ENCODE measurements around the gene C10orf90.

Gene C10orf90

DNA sequence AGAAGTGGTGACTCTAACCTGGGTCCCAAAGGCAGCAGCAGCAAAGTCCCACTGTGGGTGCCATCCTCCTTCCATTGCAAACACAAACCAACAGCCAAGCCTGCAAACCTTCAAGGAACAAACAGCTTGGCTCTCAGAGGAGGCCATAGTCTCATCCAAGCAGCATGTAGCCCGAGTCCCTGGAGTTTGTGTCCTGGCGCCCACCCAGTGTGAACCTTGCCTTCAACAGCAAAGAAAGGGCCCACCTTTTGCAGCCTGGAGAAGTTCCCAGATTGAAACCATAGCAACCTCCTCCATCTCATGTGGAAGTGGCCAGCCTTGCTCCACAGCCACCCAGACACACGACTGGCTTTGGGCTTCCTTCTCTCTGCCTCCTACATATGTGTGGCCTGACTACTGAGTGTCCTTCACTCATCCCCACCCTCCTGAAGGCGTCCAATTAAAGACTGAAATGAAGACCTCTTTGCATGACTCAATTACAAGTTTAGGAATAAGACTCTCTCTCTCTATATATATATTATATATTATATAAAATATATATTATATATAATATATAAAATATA, 106.1 kb downstream of the C10orf90 start:
- Histone ChIP-seq H3K79me2 (ENCODE audit: insufficient read depth, low read depth) (no peaks in the 10 kb centered on the region), H3K27me3 (ENCODE audit: insufficient read depth, low read depth) (no peaks in the 10 kb centered on the region), H3K4me2 (no peak overlapping the region), H3K36me3 (ENCODE audit: insufficient read depth) (no peaks in the 10 kb centered on the region), H4K20me1 (ENCODE audit: insufficient read depth) (no peaks in the 10 kb centered on the region), H3K4me1 (ENCODE audit: low read depth, poor library complexity, severe bottlenecking) (no peaks in the 10 kb centered on the region), H3K4me3 (IDR thresholded peaks at IDR 0.05; ENCODE audit: insufficient read depth, low read depth, low read length) (no peak overlapping the region), H3K27ac (no peak overlapping the region), H2AFZ (ENCODE audit: low read depth) (no peak overlapping the region), H3K9ac (no peak overlapping the region)
- TF ChIP-seq, protein P1, sequence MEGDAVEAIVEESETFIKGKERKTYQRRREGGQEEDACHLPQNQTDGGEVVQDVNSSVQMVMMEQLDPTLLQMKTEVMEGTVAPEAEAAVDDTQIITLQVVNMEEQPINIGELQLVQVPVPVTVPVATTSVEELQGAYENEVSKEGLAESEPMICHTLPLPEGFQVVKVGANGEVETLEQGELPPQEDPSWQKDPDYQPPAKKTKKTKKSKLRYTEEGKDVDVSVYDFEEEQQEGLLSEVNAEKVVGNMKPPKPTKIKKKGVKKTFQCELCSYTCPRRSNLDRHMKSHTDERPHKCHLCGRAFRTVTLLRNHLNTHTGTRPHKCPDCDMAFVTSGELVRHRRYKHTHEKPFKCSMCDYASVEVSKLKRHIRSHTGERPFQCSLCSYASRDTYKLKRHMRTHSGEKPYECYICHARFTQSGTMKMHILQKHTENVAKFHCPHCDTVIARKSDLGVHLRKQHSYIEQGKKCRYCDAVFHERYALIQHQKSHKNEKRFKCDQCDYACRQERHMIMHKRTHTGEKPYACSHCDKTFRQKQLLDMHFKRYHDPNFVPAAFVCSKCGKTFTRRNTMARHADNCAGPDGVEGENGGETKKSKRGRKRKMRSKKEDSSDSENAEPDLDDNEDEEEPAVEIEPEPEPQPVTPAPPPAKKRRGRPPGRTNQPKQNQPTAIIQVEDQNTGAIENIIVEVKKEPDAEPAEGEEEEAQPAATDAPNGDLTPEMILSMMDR (conservative IDR thresholded peaks at IDR 0.05; ENCODE audit: low read depth, low read length): no peak

GRCh38 chr10:126563361-126563760, 107.1 kb downstream of the C10orf90 start:
- Histone ChIP-seq H3K79me2 (ENCODE audit: insufficient read depth, low read depth) (no peaks in the 10 kb centered on the region), H3K4me2 (no peak overlapping the region), H3K4me3 (IDR thresholded peaks at IDR 0.05; ENCODE audit: insufficient read depth, low read depth, low read length) (no peak overlapping the region), H3K9ac (no peak overlapping the region), H2AFZ (ENCODE audit: low read depth) (no peak overlapping the region), H4K20me1 (ENCODE audit: insufficient read depth) (no peaks in the 10 kb centered on the region), H3K4me1 (ENCODE audit: low read depth, poor library complexity, severe bottlenecking) (no peaks in the 10 kb centered on the region), H3K27ac (no peak overlapping the region), H3K36me3 (ENCODE audit: insufficient read depth) (no peaks in the 10 kb centered on the region), H3K27me3 (ENCODE audit: insufficient read depth, low read depth) (no peaks in the 10 kb centered on the region)
- TF ChIP-seq, protein P1 (conservative IDR thresholded peaks at IDR 0.05; ENCODE audit: low read depth, low read length): no peak

DNA sequence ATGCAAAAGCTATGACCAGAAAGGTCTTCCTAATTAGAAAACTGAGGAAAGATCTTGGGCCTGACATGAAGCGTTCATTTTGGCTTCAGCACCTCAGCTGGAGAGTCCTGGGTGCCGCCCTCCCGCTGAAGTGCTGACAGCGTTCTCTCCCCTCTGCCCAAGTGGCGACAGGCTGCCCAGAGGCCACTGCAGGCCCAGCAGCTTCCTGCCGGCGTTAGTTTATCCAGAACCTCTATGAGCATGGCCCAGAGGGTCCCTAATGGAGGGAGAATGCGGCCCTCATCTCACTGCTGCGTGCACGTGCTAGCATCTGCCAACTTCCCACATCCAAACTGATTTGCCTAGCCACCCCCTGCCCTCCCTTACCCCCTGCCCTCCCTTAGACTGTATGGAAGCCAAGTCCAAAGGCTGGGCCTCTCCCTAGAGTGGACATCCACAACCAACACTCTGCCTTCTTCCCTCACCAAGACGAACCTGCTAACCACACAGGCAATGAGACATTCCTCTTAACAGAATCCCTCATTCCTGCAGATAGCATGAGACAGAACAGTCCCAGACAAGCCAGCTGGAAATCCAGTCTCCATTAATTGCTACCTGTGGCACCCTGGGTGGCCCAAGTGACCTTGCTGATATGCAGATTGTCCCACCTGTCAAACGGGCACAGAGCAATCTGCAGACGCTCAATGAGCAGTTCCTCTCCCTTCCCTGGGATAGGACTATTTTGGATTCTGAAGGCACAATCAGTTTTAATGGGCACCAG, 108.4 kb downstream of the C10orf90 start:
- TF ChIP-seq, protein P1 (conservative IDR thresholded peaks at IDR 0.05; ENCODE audit: low read depth, low read length): no peak
- Histone ChIP-seq H3K4me2 (no peak overlapping the region), H3K4me3 (IDR thresholded peaks at IDR 0.05; ENCODE audit: insufficient read depth, low read depth, low read length) (no peak overlapping the region), H2AFZ (ENCODE audit: low read depth) (no peak overlapping the region), H3K27me3 (ENCODE audit: insufficient read depth, low read depth) (no peaks in the 10 kb centered on the region), H3K9ac (no peak overlapping the region), H3K4me1 (ENCODE audit: low read depth, poor library complexity, severe bottlenecking) (no peaks in the 10 kb centered on the region), H3K79me2 (ENCODE audit: insufficient read depth, low read depth) (no peaks in the 10 kb centered on the region), H4K20me1 (ENCODE audit: insufficient read depth) (no peaks in the 10 kb centered on the region), H3K36me3 (ENCODE audit: insufficient read depth) (no peaks in the 10 kb centered on the region), H3K27ac (no peak overlapping the region)

GRCh38 chr10:126561294-126561920, 109.1 kb downstream of the C10orf90 start:
- Histone ChIP-seq H3K36me3 (ENCODE audit: insufficient read depth) (no peaks in the 10 kb centered on the region), H3K27ac (no peak overlapping the region), H3K4me1 (ENCODE audit: low read depth, poor library complexity, severe bottlenecking) (no peaks in the 10 kb centered on the region), H3K79me2 (ENCODE audit: insufficient read depth, low read depth) (no peaks in the 10 kb centered on the region), H3K9ac (no peak overlapping the region), H2AFZ (ENCODE audit: low read depth) (no peak overlapping the region), H3K27me3 (ENCODE audit: insufficient read depth, low read depth) (no peaks in the 10 kb centered on the region), H3K4me2 (no peak overlapping the region), H4K20me1 (ENCODE audit: insufficient read depth) (no peaks in the 10 kb centered on the region), H3K4me3 (IDR thresholded peaks at IDR 0.05; ENCODE audit: insufficient read depth, low read depth, low read length) (no peak overlapping the region)
- TF ChIP-seq, protein P1 (conservative IDR thresholded peaks at IDR 0.05; ENCODE audit: low read depth, low read length): no peak

Data from KMS-11 (cell line).